ENCODE results near the gene CTRB2.

The CTRB2 gene

GRCh38 chr16:75188832-75189477 is 18.0 kb downstream of the CTRB2 start:
- Histone ChIP-seq H3K36me3 (ENCODE audit: insufficient read depth, low read length) (no peaks in the 10 kb centered on the region), H3K4me2 (ENCODE audit: low read length) (no peak overlapping the region), H3F3A (ENCODE audit: insufficient read depth, low read length) (no peaks in the 10 kb centered on the region), H3K9me3 (ENCODE audit: low read length) (no peaks in the 10 kb centered on the region), H3K9ac (ENCODE audit: low read length) (no peak overlapping the region), H3K27ac (ENCODE audit: low read depth, low read length, poor library complexity, severe bottlenecking) (no peak overlapping the region), H3K4me3 (ENCODE audit: low read depth, low read length, poor library complexity, severe bottlenecking) (no peak overlapping the region), H3K79me2 (ENCODE audit: insufficient read depth, low read length) (no peaks in the 10 kb centered on the region), H3K4me1 (ENCODE audit: insufficient read depth, low read length, severe bottlenecking) (no peaks in the 10 kb centered on the region), H4K20me1 (ENCODE audit: insufficient read depth, low read length) (no peaks in the 10 kb centered on the region), H2AFZ (ENCODE audit: low read length) (no peak overlapping the region), H3K27me3 (ENCODE audit: insufficient read depth, low read length) (peaks cover 4% of the 10 kb centered on the region; the same call in 1 of the 2 replicates), H3K9me2 (ENCODE audit: low read depth, low read length) (no peaks in the 10 kb centered on the region)
- TF ChIP-seq, protein P1, sequence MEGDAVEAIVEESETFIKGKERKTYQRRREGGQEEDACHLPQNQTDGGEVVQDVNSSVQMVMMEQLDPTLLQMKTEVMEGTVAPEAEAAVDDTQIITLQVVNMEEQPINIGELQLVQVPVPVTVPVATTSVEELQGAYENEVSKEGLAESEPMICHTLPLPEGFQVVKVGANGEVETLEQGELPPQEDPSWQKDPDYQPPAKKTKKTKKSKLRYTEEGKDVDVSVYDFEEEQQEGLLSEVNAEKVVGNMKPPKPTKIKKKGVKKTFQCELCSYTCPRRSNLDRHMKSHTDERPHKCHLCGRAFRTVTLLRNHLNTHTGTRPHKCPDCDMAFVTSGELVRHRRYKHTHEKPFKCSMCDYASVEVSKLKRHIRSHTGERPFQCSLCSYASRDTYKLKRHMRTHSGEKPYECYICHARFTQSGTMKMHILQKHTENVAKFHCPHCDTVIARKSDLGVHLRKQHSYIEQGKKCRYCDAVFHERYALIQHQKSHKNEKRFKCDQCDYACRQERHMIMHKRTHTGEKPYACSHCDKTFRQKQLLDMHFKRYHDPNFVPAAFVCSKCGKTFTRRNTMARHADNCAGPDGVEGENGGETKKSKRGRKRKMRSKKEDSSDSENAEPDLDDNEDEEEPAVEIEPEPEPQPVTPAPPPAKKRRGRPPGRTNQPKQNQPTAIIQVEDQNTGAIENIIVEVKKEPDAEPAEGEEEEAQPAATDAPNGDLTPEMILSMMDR (IDR thresholded peaks at IDR 0.05; ENCODE audit: low read length) = no peak
- TF ChIP-seq EZH2 (IDR thresholded peaks at IDR 0.05; ENCODE audit: borderline replicate concordance, low read length) = no peak

DNA sequence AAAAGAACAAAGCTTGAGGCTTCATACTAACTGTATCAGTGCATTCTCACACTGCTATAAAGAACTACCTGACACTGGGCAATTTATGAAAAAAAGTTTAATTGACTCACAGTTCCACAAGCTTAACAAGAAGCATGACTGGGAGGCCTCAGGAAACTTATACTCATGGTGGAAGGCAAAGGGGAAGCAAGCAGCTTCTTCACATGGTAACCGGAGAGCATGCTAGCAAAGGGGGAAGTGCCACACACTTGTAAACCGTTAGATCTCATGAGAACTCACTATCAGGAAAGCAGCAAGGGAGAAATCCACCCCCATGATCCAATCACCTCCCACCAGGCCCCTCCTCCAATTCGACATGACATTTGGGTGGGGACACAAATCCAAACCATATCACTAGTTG is 25.3 kb downstream of the CTRB2 start:
- Histone ChIP-seq H3K79me2 (ENCODE audit: insufficient read depth, low read length) (no peaks in the 10 kb centered on the region), H3K9me2 (ENCODE audit: low read depth, low read length) (no peaks in the 10 kb centered on the region), H3K4me1 (ENCODE audit: insufficient read depth, low read length, severe bottlenecking) (no peaks in the 10 kb centered on the region), H3K4me3 (ENCODE audit: low read depth, low read length, poor library complexity, severe bottlenecking) (no peak overlapping the region), H4K20me1 (ENCODE audit: insufficient read depth, low read length) (no peaks in the 10 kb centered on the region), H3K27ac (ENCODE audit: low read depth, low read length, poor library complexity, severe bottlenecking) (no peak overlapping the region), H3K9ac (ENCODE audit: low read length) (no peak overlapping the region), H3F3A (ENCODE audit: insufficient read depth, low read length) (no peaks in the 10 kb centered on the region), H3K36me3 (ENCODE audit: insufficient read depth, low read length) (no peaks in the 10 kb centered on the region), H3K27me3 (ENCODE audit: insufficient read depth, low read length) (no peaks in the 10 kb centered on the region), H2AFZ (ENCODE audit: low read length) (no peak overlapping the region), H3K4me2 (ENCODE audit: low read length) (no peak overlapping the region), H3K9me3 (ENCODE audit: low read length) (peaks cover 5% of the 10 kb centered on the region; the same call in 1 of the 2 replicates)
- TF ChIP-seq, protein P1 (IDR thresholded peaks at IDR 0.05; ENCODE audit: low read length) = no peak

GRCh38 chr16:75179208-75179607 is 27.8 kb downstream of the CTRB2 start:
- H3K4me2 ChIP-seq (ENCODE audit: low read length) = no peak overlapping the region
- no peak for TF ChIP-seq EZH2 (IDR thresholded peaks at IDR 0.05; ENCODE audit: borderline replicate concordance, low read length)
- TF ChIP-seq, protein P1 (IDR thresholded peaks at IDR 0.05; ENCODE audit: low read length) = no peak
- no peak overlapping the region for H3K9ac ChIP-seq (ENCODE audit: low read length)
- no peak overlapping the region for H3K27ac ChIP-seq (ENCODE audit: low read depth, low read length, poor library complexity, severe bottlenecking)
- no peaks in the 10 kb centered on the region for H3K4me1 ChIP-seq (ENCODE audit: insufficient read depth, low read length, severe bottlenecking)
- no peak overlapping the region for H2AFZ ChIP-seq (ENCODE audit: low read length)
- H3K4me3 ChIP-seq (ENCODE audit: low read depth, low read length, poor library complexity, severe bottlenecking) = no peak overlapping the region
- peaks cover 7% of the 10 kb centered on the region for H3K9me3 ChIP-seq (ENCODE audit: low read length)
- H3K36me3 ChIP-seq (ENCODE audit: insufficient read depth, low read length) = no peaks in the 10 kb centered on the region
- no peaks in the 10 kb centered on the region for H3K79me2 ChIP-seq (ENCODE audit: insufficient read depth, low read length)
- no peaks in the 10 kb centered on the region for H3K9me2 ChIP-seq (ENCODE audit: low read depth, low read length)
- H4K20me1 ChIP-seq (ENCODE audit: insufficient read depth, low read length) = no peaks in the 10 kb centered on the region
- no peaks in the 10 kb centered on the region for H3F3A ChIP-seq (ENCODE audit: insufficient read depth, low read length)
- no peaks in the 10 kb centered on the region for H3K27me3 ChIP-seq (ENCODE audit: insufficient read depth, low read length)
